ENCODE data around the gene RTP5.

DNA sequence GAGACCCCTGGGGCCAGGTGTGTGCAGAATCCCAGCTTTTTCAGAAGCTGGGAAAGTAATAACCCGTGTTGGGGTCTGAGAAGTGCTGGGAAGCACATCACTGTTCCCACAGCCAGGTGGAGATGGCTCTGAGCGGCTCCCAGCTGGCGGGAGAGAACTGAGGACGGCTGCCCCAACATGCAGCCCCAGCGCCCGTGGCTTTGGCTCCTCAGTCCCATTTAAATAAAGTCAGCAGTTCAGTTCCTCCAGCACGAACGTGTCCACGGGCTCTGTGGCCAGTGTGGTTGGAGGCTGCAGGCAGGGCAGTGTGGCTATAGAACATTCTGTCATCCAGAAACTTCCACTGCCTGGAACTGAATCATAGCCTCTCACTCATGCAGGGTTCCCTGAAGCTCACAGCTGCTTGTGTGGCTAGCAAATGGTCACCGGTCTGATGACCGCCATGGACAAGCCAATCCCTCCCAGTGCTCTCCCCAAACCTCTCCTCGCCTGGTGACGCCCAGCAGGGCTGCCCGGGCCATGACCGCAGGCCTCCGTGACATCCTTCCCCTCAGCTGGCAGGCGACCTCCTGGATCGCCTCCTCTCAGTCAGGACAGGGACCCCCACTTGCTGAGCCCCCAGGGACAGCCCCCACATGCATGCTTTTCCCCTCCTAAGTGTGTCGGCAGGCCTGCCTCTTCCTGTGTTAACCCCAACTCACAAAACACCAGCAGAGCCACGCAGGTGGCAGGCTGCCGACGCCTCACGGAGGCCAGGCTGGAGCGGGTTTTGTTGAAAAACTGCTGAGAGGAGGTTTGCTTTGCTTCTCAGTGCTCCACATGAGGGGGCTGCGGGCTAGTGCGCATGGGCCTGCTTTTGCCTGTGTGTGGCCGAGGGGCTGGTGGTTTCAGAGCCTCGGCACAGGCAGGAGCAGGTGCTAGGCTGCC is 1.3 kb downstream of the RTP5 start:
- TF ChIP-seq, protein P1, sequence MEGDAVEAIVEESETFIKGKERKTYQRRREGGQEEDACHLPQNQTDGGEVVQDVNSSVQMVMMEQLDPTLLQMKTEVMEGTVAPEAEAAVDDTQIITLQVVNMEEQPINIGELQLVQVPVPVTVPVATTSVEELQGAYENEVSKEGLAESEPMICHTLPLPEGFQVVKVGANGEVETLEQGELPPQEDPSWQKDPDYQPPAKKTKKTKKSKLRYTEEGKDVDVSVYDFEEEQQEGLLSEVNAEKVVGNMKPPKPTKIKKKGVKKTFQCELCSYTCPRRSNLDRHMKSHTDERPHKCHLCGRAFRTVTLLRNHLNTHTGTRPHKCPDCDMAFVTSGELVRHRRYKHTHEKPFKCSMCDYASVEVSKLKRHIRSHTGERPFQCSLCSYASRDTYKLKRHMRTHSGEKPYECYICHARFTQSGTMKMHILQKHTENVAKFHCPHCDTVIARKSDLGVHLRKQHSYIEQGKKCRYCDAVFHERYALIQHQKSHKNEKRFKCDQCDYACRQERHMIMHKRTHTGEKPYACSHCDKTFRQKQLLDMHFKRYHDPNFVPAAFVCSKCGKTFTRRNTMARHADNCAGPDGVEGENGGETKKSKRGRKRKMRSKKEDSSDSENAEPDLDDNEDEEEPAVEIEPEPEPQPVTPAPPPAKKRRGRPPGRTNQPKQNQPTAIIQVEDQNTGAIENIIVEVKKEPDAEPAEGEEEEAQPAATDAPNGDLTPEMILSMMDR (IDR thresholded peaks at IDR 0.05; ENCODE audit: insufficient read depth, low read depth, low read length), result no peak
- TF ChIP-seq EZH2 (IDR thresholded peaks at IDR 0.05; ENCODE audit: insufficient read depth, low read length), result no peak
